GM21423 (cell line): Measurements from ENCODE around the gene DNAH14.
"Not testable (repeated sequence)": the region's sequence is repeated elsewhere in the genome, so short reads cannot be mapped to it uniquely, and the experiment has no call there.

ENCODE experiments used
- ATAC-seq: cut with Tn5 transposase; IDR thresholded peaks from one replicate; pipeline ENCODE4 v1.9.1; 2021; ENCODE audit warnings: mild to moderate bottlenecking, moderate library complexity; ENCODE audit not compliant: unreplicated experiment

The DNAH14 gene

DNA sequence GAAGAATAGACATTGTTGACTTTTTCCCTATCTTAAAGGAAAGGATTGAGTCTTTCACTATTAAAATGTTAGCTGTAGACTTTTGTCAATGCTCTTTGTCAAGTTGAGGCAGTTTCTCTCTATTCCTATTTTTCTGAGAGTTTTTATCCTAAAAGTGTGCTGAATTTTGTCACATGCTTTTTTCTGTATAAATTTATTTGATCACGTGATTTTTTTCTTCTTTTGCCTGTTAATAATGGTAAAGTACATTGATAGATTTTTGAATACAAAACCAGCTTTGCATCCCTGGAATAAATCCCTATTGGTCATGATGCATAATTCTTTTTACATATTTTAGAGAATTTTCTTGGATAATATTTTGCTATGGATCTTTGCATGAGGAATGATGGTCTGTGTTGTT is 60.1 kb downstream of the DNAH14 start:
- ATAC-seq, result no peak

DNA sequence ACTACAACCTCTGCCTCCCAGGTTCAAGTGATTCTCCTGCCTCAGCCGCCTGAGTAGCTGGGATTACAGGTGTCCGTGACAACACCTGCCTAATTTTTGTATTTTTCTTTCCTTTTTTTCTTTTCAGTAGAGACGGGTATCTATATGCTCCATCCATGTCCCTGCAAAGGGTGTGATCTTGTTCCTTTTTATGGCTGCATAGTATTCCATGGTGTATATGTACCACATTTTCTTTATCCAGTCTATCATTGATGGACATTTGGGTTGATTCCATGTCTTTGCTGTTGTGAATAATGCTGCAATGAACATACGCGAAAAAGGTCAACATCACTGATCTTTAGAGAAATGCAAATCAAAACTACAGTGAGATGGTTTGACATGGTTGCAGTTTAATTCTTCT is 62.1 kb downstream of the DNAH14 start:
- ATAC-seq, result not testable (repeated sequence)

DNA sequence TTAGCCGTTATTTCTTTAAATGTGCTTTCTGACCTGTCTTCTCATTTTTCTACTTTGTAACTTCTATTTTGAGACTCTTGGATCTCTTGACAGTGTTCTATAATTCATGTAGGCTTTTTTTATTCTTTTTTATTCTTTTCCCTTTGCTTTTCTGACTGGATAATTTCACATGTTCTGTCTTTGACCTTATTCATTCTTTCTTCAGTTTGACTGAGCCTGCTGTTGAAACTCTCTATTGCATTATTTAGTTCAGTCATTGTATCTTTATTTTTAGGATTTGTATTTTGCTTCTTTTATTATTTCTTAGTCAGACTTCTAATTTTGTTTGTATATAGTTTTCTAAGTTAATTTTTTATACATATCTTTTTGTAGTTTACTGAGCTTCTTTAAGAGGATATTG is 66.1 kb downstream of the DNAH14 start:
- no peak for ATAC-seq

DNA sequence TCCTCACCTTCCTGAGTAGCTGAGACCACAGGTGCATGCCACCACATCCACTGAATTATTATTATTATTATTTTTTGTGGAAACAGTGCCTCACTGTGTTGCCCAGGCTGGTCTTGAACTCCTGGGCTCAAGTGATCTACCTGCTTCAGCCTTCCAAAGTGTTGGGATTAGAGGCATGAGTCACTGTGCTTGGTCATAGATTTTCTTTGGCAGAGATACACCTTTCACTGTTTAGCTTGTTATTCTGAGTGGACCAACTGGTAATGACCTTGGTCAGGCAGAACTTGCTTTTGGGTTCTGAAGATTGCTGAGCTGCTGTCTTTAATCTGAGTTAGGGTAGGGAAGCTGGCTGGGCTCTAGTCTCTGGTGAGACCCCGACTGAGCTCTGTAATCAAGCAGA is 66.8 kb downstream of the DNAH14 start:
- no peak for ATAC-seq

DNA sequence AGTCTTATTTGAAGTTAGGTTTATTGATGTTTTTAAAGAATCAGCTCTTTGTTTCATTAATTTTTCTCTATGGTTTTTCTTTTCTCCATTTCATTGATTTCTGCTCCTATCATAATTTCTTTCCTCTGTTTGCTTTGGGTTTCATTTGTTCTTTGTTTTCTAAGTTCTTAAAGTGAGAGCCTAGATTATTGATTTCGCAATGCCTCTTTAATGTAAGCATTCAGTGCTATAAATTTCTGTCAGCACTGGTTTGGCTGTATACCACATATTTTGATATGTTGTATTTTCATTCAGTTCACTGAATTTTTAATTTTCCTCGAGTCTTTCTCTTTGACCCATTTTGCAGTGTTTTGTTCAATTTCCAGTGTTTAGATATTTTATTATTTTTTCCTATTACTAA is 68.7 kb downstream of the DNAH14 start:
- no peak for ATAC-seq

DNA sequence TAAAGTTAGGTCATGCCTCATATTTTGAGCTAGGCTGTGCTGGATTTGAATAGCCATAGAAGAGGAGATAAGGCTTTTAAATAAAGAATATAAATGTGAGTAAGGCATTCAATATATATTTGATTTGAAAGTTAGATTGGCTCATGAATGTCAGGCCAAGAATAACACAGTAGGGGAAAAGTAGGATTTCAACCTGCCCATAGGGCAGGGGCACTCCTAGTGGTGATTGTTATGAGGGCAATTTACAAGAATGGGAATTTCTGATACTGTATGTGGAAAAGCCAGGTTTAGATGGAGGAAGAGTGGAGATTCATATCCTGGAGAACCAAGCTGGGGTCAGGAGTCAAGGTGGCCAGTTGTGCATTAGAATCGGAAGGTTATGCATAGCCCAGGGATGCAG is 74.9 kb downstream of the DNAH14 start:
- ATAC-seq, result no peak

DNA sequence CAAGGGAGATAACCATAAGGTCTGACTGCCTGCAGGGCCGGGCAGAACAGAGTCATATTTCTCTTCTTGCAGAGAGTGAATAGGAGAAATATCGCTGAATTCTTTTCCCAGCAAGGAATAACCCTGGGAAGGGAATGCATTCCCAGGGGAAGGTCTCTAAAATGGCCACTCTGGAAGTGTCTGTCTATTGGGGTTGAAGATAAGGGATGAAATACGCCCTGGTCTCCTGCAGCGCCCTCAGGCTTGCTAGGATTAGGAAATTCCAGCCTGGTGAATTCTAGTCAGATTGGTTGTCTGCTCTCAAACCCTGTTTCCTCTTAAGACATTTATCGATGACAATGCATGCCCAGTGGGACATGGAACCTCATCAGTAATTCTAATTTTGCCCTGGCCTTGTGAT is 76.9 kb downstream of the DNAH14 start:
- ATAC-seq, result not testable (repeated sequence)

DNA sequence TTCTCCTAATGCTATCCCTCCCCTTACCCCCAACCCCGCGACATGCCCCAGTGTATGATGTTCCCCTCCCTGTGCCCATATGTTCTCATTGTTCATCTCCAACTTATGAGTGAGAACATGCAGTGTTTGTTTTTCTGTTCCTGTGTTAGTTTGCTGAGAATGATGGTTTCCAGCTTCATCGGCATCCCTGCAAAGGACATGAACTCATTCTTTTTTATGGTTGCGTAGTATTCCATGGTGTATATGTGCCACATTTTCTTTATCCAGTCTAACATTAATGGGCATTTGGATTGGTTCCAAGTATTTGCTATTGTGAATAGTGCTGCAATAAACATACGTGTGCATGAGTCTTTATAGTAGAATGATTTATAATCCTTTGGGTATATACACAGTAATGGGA is 78.6 kb downstream of the DNAH14 start:
- ATAC-seq, result not testable (repeated sequence)

DNA sequence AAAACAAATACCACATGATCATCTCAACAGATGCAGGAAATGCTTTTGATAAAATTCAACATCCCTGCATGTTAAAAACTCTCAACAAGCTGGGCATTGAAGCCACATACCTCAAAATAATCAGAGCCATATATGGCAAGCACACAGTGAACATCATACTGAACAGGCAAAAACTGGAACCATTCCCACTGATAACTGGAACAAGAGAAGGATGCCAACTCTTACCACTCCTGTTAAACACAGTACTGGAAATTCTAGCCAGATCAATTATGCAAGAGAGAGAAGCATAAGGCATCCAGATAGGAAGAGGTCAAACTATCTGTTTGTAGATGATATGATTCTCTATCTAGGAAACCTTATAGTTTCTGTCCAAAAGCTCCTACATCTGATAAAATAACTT is 91.6 kb downstream of the DNAH14 start:
- ATAC-seq, result no peak

DNA sequence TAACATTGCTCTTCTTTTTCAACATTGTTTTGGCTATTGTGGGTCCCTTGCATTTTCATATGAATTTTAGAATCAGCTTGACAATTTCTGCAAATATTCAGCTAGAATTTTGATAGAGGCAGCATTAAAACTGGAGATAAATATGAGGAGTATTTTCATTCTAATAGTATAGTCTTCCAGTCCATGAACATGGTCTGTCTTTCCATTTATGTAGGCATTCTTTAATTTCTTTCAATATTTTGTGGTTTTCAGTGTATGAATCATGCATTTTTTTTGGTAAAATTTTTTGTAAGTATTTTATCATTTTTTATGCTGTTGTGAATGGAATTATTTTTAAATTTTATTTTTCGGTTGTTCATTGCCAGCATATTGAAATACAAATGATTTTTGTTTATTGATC is 97.2 kb downstream of the DNAH14 start:
- ATAC-seq, result no peak

DNA sequence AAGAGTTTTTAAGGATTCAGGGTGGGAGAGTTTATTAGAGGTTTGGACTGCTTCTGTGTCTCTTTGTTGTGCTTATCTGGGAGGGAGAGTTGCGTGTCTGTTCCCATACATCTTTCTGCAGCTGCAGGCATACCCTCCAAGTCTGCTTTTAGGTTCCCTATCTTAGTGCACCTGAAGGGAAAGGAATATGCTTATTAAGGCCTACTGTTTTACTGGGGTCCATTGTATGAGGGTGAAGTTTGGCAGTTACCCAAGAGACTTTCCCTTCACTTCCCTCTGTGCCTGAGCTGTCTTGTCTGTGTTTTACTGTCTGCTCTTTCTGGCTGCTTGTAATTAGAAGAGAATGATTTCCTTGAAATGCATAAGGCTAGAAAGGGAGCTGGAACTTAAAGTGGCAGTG is 107.0 kb downstream of the DNAH14 start:
- not testable (repeated sequence) for ATAC-seq

DNA sequence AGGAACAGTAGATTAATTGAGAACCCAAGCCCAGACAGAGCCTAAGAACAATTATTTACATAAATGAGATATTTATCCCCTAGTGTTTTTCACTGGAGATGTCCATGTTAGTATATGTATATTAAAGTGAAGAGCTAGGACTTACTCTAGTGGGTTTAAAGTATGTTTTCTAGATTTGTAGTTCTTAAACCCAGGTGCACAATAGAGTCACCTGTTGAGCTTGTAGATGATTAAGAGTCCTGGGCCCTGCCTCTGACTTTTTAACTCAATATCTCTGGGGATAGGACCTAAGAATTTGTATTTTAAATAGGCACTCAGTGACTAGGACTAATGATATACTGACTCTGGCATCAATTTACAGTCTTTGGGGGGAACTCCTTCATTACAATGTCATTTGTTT is 112.8 kb downstream of the DNAH14 start:
- no peak for ATAC-seq

DNA sequence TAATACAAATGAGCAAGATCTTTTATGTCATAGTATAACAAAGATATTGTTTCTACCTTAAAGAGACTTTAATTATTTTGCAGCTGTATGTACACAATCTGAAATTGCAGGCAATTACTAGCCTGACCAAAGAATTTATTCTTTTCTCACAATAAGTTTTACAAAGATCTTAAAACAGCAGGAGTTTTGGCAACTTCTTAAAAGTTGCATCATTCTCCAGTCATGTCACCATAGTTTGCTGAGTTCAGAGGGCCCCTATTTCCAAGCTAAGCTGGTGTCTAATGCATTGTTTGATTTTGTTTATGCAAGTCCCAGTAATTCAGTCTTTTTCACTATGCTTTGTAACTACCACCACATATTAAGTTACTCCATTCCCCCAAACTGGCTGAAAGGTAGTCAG is 114.8 kb downstream of the DNAH14 start:
- no peak for ATAC-seq

DNA sequence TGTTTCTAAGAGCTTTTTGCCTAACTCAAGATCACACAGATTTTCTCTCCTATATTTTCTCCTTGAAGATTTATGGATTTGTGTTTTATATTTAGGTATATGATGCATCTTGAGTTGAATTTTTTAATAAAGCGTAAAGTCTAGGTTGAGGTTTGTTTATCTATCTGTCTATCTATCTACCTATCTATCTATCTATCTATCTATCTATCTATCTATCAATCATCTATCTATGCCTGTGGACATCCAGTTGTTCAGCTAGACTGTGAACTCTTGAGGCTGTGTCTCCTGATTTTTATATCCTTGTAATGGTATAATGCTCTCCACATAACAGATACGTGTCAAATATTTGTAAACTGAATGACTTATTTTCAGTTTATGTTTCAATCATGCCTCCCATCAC is 120.1 kb downstream of the DNAH14 start:
- ATAC-seq, result no peak

DNA sequence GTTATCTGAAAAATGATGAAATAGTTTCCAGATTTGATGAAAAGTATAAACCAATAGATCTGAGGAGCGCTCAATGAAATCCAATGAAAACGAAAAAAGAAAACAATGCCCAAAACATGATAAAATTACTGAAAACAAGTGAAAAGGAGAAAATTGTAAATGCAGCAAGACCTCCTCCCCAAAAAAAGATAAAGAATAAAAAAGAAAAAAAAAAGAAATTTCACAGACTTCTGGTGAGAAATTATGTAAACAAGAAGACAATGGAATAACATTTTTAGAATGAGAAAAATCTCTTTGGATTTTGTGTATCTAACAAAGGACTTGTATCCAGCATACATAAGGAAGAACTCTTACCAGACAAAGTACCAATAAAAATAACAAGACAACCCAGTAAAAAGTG is 134.2 kb downstream of the DNAH14 start:
- no peak for ATAC-seq

DNA sequence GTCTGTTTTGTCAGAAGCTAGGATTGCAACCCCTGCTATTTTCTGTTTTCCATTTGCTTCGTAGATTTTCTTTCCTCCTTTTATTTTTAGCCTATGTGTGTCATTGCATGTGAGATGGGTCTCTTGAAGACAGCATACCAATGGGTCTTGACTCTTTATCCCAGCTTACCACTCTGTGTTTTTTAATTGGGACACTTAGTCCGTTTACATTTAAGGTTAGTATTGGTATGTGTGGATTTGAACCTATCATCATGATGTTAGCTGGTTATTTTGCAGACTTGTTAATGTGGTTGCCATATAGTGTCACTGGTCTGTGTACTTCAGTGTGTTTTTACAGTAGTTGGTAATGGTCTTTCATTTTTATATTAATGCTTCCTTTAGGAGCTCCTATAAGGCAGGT is 141.5 kb downstream of the DNAH14 start:
- ATAC-seq, result no peak

DNA sequence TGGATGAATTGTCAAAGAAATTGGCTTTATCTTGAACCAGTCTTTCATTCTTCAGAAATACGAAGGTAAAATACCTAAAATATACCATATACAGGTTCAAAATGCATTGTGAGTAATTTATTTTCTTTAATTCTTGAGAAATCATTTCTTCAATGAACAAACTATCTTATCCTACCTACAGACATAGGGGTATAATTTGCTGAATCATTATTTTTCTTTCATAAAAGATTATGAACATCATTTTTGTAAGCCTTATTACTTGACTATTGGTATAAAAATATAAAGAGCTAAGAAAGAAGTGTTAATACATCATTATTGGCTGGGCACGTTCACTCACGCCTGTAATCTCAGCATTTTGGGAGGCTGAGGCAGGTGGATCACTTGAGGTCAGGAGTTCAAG is 167.7 kb downstream of the DNAH14 start:
- no peak for ATAC-seq

DNA sequence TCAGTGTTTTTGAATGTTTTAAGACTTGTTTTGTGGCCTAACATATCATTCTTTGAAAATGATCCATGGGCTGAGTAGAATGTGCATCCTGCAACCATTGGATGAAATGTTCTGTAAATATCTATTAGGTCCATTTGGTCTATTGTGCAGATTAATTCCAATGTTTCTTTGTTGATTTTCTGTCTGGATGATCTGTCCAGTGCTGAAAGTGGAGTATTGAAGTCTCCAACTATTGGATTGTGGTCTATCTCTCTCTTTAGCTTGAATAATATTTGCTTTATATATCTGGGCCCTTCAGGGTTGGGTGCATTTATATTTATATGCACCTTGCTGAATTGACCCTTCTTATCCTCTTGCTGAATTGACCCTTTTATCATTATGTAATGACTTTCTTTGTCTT is 181.5 kb downstream of the DNAH14 start:
- ATAC-seq, result no peak

DNA sequence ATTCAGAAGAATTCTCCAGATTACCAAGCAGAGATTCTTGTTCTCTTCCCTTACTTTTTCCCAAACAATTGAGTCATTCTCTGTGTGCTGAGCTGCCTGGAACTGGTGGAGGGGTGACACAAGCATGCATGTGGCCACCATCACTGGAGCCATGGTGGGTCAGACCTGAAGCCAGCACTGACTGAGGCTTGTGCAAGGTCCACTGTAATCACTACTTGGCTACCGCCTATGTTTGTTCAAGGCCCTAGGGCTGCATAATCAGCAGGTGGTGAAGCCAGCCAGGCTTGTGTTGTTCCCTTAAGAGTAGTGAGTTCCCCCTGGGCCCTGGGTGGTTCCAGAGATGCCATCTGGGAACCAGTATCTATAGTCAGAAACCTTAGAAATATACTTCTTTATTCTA is 183.8 kb downstream of the DNAH14 start:
- no peak for ATAC-seq

DNA sequence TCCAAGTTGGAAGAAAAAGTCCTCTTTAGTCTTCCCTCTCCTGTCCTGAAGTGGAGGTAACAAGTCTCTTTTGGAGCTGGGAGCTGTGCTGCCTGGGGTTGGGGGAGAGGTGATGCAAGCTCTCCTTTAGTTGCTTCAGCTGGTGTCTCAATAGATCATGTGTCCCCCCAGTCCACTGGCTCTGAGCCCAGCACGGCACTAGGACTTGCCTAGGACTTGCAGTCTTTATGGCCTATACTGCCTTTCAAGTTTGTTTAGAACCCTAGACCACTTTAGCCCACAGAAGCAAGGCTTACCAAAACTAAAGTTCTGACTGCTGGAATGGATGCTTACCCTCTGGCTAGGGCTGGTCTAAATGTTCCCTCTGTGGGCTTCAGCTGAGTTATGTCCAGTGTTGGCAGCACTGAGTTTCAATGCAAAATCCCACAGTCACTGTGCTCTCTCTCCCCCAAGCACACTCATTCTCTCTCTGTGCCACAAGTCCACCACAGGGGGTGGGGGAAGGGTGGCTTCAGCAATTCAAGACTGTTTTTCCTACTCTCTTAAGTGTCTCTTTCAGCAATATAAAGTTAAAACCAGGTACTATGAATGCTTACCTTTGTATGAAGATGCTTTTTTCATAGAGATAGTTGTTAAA is 185.0 kb downstream of the DNAH14 start:
- no peak for ATAC-seq

DNA sequence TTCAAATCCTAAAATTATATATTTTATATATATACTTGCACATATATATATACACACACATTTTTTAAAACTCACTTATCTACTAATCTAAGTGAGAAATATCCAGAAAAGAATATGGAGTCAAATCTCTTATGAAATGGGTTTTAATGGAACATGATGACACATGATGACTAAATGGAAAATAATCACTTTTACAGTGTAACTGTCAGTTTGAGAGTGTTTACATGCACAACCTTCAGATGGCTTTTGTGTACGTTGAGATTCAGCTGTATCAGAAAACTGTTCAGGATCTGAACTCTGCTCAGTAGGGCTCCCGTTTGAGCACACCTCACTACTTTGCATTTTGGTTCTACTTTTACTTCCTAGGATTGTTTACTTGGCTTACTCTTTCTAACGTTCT is 189.8 kb downstream of the DNAH14 start:
- no peak for ATAC-seq

DNA sequence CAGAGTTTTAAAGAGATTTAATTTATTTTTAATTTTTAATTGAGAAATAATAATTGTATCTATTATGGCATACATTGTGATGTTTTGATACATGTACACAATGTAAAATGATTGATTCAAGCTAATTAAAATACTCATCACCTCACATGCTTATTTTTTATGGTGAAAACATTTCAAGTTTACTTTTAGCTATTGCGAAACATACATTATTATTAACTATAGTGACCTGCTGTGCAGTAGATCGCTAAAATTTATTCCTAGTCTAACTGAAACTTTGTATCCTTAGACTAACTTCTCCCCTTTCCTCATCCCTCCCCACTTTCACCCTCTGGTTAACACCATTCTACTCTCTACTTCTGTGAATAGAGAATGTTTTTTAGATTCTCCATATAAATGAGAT is 191.6 kb downstream of the DNAH14 start:
- ATAC-seq, result no peak

DNA sequence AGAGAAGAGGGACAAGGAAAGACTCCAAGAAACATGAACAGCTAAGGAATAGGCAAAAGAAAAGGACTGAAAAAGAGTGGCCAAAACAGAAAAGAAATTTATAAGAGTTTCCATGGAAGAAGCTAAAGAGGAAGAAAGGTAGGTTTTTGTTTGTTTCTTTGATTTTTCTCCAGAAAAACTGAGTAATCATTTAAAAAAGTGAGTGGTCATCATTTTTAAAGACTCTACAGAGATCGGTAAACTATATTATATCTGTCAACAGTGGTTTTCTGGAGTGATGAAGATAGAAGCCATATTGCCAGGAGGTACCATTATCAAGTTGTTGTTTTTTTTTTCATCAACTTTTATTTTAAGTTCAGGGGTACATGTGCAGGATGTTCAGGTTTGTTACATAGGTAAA is 202.4 kb downstream of the DNAH14 start:
- no peak for ATAC-seq

DNA sequence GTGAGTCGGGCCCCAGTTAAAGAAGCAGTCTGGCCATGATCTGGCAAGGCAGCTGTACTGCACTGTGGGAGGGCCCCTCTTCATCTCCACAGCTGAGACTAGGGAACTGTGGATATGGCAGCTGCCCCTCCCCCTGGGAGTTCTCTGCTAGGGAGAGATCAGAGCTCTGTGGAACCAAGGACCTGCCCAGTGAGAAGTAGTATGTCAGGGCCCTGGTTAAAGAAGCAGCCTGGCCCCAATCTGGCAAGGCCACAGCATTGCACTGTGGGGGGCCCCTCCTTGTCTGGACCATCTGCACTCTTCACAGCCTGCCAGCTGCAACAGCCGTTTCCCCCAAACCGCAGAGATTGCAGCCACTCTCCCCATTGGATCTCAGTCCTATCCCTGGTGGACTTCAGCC is 208.5 kb downstream of the DNAH14 start:
- no peak for ATAC-seq
